ENCODE data around the gene ADPRH.

DNA sequence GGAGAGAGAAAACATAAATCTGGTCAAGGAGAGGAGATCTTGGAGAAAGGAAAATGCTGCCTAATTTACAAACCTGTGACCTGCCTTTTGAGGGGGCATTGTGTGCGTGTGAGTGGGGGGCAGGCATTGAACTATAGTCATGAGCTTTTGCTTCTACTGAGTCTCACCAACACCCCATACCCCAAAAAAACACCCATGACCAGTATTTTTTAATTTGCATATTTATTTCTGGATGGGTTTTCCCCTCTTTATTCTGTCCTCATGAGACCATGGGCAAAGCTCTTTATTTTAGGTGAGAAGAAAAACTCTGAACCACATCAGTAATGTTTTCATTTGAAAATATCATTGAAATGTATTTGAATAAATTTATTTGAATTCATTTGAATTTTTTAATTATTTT, 40.5 kb upstream of the ADPRH start:
- TF ChIP-seq, protein P1, sequence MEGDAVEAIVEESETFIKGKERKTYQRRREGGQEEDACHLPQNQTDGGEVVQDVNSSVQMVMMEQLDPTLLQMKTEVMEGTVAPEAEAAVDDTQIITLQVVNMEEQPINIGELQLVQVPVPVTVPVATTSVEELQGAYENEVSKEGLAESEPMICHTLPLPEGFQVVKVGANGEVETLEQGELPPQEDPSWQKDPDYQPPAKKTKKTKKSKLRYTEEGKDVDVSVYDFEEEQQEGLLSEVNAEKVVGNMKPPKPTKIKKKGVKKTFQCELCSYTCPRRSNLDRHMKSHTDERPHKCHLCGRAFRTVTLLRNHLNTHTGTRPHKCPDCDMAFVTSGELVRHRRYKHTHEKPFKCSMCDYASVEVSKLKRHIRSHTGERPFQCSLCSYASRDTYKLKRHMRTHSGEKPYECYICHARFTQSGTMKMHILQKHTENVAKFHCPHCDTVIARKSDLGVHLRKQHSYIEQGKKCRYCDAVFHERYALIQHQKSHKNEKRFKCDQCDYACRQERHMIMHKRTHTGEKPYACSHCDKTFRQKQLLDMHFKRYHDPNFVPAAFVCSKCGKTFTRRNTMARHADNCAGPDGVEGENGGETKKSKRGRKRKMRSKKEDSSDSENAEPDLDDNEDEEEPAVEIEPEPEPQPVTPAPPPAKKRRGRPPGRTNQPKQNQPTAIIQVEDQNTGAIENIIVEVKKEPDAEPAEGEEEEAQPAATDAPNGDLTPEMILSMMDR (IDR thresholded peaks at IDR 0.05) = no peak
- TF ChIP-seq POLR2A (IDR thresholded peaks at IDR 0.05) = no peak

Data from esophagus squamous epithelium (tissue), 4 donors.